Measurements from ENCODE around the gene LTBP1.

LTBP1 gene

GRCh38 chr2:33123216-33123615, 176.5 kb downstream of the LTBP1 start:
- H3K9ac ChIP-seq = no peak overlapping the region
- TF ChIP-seq, protein P1, sequence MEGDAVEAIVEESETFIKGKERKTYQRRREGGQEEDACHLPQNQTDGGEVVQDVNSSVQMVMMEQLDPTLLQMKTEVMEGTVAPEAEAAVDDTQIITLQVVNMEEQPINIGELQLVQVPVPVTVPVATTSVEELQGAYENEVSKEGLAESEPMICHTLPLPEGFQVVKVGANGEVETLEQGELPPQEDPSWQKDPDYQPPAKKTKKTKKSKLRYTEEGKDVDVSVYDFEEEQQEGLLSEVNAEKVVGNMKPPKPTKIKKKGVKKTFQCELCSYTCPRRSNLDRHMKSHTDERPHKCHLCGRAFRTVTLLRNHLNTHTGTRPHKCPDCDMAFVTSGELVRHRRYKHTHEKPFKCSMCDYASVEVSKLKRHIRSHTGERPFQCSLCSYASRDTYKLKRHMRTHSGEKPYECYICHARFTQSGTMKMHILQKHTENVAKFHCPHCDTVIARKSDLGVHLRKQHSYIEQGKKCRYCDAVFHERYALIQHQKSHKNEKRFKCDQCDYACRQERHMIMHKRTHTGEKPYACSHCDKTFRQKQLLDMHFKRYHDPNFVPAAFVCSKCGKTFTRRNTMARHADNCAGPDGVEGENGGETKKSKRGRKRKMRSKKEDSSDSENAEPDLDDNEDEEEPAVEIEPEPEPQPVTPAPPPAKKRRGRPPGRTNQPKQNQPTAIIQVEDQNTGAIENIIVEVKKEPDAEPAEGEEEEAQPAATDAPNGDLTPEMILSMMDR (conservative IDR thresholded peaks at IDR 0.05; ENCODE audit: low read depth, low read length) = no peak
- no peaks in the 10 kb centered on the region for H3K36me3 ChIP-seq (ENCODE audit: insufficient read depth)
- H4K20me1 ChIP-seq (ENCODE audit: insufficient read depth) = no peaks in the 10 kb centered on the region
- no peaks in the 10 kb centered on the region for H3K79me2 ChIP-seq (ENCODE audit: insufficient read depth, low read depth)
- H3K27ac ChIP-seq = no peak overlapping the region
- H2AFZ ChIP-seq (ENCODE audit: low read depth) = no peak overlapping the region
- no peak overlapping the region for H3K4me3 ChIP-seq (IDR thresholded peaks at IDR 0.05; ENCODE audit: insufficient read depth, low read depth, low read length)
- H3K4me2 ChIP-seq = no peak overlapping the region
- no peaks in the 10 kb centered on the region for H3K4me1 ChIP-seq (ENCODE audit: low read depth, poor library complexity, severe bottlenecking)
- H3K27me3 ChIP-seq (ENCODE audit: insufficient read depth, low read depth) = no peaks in the 10 kb centered on the region

DNA sequence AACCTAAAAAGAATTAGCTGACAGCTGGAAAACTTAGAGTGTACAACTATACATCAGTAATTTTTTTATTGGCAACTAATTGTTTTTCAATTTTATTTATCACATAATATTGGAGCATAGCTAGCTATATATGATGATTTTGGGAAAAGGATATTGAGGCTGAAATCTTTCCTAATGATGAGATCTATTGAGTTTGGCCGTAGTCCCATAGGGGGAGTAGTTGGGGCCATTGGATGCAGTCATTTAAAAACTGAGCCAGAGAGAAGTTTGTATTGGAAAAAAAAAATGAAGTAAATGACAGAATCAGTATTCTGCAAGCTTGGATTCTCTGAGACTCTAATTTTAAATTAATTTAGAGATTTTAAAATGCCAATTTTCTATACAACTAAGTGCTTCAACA, 179.8 kb downstream of the LTBP1 start:
- Histone ChIP-seq H2AFZ (ENCODE audit: low read depth) (no peak overlapping the region), H3K27me3 (ENCODE audit: insufficient read depth, low read depth) (no peaks in the 10 kb centered on the region), H3K79me2 (ENCODE audit: insufficient read depth, low read depth) (no peaks in the 10 kb centered on the region), H3K9ac (no peak overlapping the region), H3K36me3 (ENCODE audit: insufficient read depth) (no peaks in the 10 kb centered on the region), H4K20me1 (ENCODE audit: insufficient read depth) (no peaks in the 10 kb centered on the region), H3K27ac (no peak overlapping the region), H3K4me1 (ENCODE audit: low read depth, poor library complexity, severe bottlenecking) (no peaks in the 10 kb centered on the region), H3K4me2 (no peak overlapping the region), H3K4me3 (IDR thresholded peaks at IDR 0.05; ENCODE audit: insufficient read depth, low read depth, low read length) (no peak overlapping the region)
- TF ChIP-seq, protein P1 (conservative IDR thresholded peaks at IDR 0.05; ENCODE audit: low read depth, low read length) = no peak

DNA sequence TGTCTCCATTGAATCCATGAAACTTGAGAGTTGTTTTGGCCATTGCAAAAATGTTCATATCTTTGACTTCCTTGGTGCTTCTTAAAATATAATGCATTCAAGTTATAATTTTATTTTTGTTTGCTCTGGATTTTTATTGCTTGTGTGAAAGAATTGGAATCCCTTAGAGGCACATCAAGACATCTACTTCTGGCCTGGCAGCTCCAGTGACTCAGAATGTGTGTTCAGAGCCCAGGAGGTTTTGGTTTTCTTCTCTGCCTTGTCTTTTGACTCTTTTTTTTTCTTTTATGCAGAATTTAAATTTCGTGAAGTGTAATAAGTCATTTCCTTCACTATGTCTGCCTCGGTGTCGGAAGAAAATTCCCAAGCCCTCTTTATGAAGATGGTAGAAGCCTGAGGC, 180.2 kb downstream of the LTBP1 start:
- no peak overlapping the region for H3K27ac ChIP-seq
- H3K4me1 ChIP-seq (ENCODE audit: low read depth, poor library complexity, severe bottlenecking) = no peaks in the 10 kb centered on the region
- TF ChIP-seq, protein P1 (conservative IDR thresholded peaks at IDR 0.05; ENCODE audit: low read depth, low read length) = no peak
- H3K79me2 ChIP-seq (ENCODE audit: insufficient read depth, low read depth) = no peaks in the 10 kb centered on the region
- H3K27me3 ChIP-seq (ENCODE audit: insufficient read depth, low read depth) = no peaks in the 10 kb centered on the region
- no peaks in the 10 kb centered on the region for H4K20me1 ChIP-seq (ENCODE audit: insufficient read depth)
- no peak overlapping the region for H3K9ac ChIP-seq
- no peak overlapping the region for H3K4me3 ChIP-seq (IDR thresholded peaks at IDR 0.05; ENCODE audit: insufficient read depth, low read depth, low read length)
- H3K4me2 ChIP-seq = no peak overlapping the region
- no peaks in the 10 kb centered on the region for H3K36me3 ChIP-seq (ENCODE audit: insufficient read depth)
- no peak overlapping the region for H2AFZ ChIP-seq (ENCODE audit: low read depth)

DNA sequence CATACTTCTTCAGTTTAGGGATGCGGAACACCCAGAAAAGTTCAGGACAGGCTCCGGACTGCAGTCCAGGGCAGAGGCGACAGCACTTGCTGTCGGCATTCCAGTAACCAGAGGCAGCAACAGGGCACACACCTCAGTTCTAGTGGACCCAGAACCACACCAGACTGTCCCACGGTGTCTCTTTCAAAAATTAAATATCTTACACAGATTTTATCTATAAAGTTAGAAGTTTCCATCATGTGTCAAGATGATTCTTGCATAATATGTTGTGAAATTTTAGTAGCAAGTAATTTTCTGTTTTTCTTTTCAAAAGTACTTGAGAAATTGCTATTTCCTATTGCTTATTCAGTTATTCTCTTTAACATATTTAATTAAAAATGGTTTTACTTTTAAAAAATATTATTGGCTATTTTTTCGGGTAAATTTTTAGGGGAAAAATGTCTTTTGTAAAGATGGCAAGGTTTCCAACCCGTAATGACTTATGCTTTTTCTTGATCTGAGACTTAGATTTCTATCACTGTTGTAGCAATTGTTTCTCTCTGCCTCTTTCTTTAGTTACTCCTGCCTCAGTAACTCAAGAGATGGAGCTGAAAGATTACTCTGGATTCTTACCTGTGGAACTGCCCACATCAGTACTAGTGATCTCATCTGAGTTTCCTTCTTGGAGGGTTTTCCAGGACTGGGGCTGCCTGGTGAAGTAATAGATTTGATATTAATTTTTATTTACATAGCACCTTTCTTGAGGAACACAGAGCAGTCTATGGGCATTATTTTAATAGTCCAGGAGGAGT, 182.7 kb downstream of the LTBP1 start:
- H3K9ac ChIP-seq = no peak overlapping the region
- TF ChIP-seq, protein P1 (conservative IDR thresholded peaks at IDR 0.05; ENCODE audit: low read depth, low read length) = no peak

More for the DNA sequence above, 182.7 kb downstream of the LTBP1 start:
- Histone ChIP-seq H3K4me1 (ENCODE audit: low read depth, poor library complexity, severe bottlenecking) (no peaks in the 10 kb centered on the region), H3K27me3 (ENCODE audit: insufficient read depth, low read depth) (no peaks in the 10 kb centered on the region), H3K79me2 (ENCODE audit: insufficient read depth, low read depth) (no peaks in the 10 kb centered on the region), H3K4me2 (no peak overlapping the region), H3K27ac (no peak overlapping the region), H3K36me3 (ENCODE audit: insufficient read depth) (no peaks in the 10 kb centered on the region), H2AFZ (ENCODE audit: low read depth) (no peak overlapping the region), H4K20me1 (ENCODE audit: insufficient read depth) (no peaks in the 10 kb centered on the region), H3K4me3 (IDR thresholded peaks at IDR 0.05; ENCODE audit: insufficient read depth, low read depth, low read length) (no peak overlapping the region)

Data from KMS-11 (cell line).